GM21447 (cell line): Measurements from ENCODE around the gene CNPPD1.

Experiments used
- ATAC-seq: cut with Tn5 transposase; IDR thresholded peaks from one replicate; pipeline ENCODE4 v1.9.1; 2021; ENCODE audit not compliant: unreplicated experiment

The CNPPD1 gene

DNA sequence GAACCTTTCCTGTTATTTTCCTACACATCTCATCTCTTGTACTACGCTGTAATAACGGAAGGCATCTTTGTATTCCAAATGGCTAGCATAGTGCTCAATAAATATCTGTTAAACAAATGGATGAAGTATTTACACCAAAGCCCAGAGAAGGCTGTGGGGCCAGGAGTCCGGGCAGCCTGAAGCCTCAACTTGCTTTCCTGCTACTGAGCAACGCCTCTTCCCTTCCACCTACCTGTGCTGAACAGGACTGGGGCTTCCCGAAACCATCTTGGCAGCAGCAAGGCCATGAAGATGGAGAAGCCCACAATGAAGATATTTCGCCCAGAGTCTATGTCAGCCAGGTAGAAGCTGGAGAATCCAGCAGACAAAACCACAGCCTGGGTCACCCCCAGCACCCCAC is 13.6 kb downstream of the CNPPD1 start:
- no peak for ATAC-seq

DNA sequence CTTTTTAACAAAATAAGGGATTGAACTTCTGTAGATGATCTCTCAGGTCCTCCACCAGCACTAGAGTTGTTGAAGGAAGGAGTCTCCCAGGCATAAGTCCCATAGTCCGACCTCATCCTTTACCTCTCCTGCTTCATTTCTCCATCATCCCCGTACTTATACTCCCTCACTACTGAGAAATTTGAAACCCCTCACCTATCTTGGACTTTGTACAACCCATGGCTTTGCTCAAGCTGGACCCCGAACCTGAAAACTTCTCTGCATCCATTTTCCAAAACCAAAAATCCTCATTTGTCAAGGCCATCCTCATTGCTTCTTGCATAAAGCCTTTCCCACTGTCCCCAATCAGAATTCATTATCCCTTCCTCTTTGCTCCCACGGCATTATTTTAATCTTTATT is 15.6 kb downstream of the CNPPD1 start:
- no peak for ATAC-seq

DNA sequence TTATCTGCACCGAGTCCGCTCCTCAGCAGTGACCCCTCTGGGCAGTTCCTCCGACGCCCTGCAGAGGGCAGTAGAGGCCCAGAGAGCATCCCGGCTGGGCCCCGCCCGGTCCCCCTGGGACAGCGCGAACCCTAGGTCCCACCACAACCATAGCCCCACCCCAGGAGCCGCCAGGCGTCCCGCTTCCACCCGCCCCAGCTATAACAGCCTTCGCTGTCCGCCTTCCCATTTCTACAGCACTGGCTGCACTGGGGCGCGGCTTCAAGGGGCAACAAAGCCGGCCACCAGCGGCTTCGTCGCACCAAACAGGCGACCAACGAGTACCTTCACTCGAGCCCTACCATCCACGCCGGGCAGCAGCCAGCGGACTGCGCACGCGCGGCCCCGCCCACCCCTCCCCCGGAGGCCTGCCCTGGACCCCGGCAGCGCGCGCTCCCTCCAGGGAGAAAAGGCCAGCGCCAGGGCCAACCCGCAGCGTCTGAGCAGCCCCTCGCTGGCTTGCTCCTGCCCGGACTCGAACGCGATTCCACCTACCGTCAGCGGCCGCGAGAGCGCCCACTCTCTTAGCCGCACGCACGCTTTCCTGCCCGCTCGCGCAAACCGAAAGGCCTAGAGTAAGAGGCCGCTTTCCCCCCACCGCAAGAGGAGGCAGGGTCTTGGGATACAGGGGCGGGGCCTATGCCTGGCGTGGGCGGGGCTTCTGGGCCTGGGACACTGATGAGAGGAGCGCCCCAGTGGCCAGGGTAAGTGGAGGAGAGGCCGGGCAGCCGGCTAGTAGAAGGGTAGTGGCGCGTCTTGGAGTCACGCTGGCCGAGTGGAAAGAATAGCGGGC is 16.3 kb downstream of the CNPPD1 start, which contains the start of gene NHEJ1:
TSS of gene NHEJ1 (minus strand) at position 630 of the 832 bp plus-strand sequence. CDS start 2,453 bp downstream, outside the sequence.
- peak; percentile 84 for ATAC-seq

DNA sequence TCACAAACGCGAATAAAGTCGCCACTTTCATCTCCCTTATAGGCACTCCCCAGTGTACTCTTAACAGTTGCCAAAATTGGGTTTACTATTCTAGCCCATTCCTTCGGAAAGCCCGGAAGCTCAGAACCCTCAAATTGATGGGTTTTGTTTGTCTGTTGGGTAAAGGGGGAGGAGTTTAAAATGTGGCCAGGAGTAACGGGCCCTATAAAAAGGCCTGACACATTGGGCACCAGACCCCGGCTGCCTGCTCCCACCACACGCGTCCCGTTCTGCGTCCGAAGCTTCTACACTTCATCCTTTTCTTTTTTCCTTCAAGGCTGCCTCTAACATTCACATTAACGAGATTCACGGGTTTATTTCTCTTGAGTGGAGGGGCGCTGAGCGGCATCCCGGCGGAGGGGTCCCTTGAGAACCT is 16.9 kb downstream of the CNPPD1 start:
- no peak for ATAC-seq

DNA sequence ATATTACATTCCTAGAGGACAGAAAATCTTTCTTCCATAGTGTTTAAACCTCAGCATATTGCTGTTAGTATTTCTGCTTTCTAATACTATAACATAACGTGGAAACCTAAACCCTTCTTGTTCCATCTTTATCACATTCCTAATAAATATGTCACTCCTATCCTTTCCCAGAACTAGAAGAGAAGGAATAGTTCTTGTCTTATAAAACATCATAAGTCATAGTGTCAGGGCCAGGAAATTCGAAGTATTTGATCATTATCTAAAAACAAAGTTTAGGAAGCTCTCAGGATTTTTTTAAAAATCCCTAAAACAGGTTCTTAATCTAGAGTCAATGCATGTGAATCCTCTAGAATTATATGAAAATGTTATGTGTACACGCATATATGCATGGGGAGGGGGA is 18.1 kb downstream of the CNPPD1 start:
- ATAC-seq, result no peak

DNA sequence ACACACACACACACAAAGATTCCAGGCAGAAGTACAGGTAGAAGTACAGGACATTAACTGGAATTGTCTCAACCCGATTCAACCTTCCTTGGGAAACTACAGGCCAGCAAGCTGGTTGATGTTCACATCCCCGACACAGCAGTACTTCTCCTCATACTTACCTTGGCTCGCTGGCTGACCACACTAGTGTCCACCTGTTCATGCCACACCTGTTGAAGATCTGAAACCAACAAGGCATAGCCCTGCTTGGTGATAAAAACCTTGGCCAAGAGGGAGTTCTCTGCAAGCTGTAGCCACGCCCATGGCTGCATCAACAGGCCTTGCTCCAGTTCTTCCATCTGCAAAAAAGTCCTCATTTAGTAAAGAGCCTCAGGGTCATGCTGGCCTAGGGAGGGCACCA is 18.7 kb downstream of the CNPPD1 start:
- ATAC-seq, result no peak

DNA sequence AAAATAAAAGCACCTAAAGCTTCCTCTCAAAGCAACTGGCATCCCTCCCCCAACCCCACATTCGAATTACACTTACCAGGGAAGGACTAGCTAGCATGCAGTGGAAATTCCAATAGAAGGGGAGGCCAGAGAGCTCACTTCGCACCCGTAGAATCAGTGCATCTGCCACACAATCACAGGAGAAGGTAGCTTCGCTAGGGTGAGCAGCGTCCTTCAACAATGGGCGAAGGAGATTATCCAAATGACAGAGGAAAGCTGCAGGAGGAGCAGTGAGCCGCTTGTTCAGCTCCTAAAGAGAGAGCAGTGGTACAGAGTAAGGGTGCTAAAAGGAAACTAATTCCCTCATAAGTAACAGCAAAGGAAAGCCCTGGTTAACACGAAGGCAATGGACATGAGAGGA is 19.3 kb downstream of the CNPPD1 start:
- ATAC-seq, result no peak

DNA sequence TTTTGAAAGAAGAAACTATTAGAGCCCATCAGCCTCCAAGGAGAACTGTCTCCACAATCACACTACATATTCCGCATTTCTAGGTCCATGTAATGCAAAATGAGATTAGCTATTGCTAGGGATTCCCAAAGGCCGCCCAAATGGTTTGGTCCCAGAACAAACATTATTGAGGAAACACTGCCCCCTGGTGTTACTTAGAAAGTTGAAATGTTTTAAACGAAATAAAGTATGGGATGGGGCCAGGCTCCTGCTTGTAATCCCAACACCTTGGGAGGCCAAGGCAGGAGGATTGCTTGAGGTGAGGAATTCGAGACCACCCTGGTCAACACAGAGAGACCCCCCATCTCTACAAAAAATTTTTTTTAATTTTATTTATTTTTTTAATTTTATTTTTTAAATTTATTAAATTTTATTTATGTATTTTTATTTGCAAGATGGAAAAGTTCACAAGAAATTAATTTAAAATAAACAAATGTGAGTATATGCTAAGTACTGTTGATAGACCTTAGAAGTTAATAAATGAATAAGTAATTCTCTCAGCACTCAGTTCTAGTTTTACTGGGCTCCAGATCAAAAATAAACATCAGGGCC is 21.6 kb downstream of the CNPPD1 start:
- ATAC-seq, result no peak

DNA sequence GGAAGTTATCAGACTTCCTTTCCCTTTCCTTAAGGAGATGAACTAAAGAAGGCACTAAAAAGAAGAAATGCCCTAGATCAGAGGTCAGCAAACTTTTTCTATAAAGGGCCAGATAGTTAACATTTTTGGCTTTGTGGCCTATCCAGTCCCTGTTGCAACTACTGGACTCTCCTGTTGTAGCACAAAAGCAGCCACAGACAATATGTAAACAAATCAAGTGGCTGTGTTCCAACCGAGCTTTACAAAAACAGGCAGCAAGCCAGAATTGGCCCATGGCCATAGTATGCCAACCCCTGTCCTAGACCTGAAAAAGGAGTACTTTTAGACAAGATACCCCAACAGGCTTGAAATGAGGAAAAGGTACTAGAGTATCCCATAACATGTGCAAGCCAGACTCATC is 27.1 kb downstream of the CNPPD1 start:
- ATAC-seq, result no peak

DNA sequence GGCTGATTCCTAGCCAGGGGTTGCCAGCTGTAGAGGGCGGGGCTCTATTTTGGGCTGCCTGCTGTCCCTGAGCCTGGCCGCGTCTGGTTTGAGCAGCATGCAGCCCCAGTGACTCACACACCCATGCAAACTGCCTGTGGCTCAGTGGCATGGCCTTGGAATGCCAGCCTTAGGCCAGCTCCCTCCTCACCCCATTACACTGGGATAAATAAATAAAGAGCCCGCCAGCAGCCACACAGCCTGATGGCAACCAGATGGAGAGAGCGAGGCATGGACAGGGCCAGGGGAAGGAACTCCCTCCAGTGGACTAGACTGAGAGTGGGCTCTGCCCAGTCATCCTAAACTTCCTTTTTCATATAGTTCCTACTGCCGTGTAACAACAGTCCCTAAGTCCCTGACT is 34.4 kb downstream of the CNPPD1 start:
- no peak for ATAC-seq

DNA sequence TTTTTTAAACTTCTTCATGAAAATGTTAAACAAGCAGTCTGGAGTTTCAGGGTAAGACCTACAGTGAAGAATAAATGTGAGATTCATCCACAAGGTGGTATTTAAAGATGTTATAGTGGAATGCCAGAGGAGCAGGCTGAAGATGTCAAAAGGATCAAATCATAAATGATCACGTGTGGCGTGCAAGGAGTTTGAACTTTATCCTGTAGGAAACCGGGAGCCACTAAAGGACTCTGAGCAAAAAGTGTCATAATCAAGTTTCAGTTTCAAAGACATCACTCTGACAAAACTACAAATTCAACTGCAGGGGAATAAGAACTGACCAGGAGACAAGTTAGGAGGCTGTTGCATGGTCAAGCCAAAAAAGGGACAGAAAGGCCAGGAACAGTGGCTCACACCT is 36.0 kb downstream of the CNPPD1 start:
- ATAC-seq, result no peak

DNA sequence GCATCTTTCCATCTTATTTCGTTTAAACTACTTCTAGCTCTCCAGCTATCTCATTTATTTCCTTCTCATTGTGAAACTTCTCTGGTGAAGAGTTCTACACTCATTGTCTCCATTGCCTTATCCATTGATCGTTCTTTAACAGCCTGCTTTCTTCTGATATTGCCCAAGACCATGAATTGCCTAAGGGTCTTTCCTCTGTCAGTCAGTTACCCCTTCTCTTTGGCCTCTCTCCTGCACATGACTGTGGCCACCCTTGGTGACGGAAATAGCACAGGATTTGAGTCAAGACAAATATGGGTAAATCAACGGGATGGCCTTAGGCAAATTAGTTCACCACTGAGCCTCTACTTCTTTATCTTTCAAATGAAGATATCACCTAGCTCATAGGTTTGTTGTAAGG is 42.7 kb downstream of the CNPPD1 start:
- ATAC-seq, result no peak

DNA sequence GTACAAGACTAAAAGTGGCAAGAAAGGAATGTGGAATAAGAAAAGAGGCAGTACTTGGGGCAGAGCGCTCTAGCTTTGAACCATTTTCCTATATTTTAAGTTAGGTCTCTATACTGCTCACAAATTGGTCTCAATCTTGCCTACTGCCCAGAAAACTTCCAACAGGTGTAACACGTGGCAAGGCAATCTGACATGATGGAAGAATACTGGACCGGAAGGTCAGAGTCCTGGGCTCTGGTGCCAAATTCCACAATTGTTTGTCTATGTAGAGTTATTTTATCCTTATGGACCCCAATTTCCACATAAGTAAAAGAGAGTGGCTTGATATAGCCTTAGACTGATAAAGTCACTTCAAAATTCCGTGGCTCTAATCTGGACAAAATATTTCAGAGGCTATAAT is 45.0 kb downstream of the CNPPD1 start:
- no peak for ATAC-seq

DNA sequence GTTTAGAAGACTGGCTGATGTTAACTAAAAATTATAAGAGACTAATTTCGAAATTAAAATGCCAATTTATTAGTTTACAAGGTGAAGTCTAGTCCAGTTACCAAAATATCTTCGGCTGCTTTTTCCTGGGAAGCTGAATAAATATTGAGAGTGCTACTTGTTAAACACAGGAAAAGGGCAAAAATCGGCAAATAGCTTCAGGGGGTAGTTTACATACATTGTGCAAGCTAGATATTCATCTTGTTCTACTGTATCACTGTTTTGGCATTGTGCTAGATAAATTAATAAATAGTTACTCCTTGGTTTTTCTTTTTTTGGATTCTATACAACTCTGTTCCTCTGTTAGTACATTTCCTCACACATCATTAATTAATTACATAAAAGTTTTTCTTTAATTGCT is 45.4 kb downstream of the CNPPD1 start:
- ATAC-seq, result no peak

DNA sequence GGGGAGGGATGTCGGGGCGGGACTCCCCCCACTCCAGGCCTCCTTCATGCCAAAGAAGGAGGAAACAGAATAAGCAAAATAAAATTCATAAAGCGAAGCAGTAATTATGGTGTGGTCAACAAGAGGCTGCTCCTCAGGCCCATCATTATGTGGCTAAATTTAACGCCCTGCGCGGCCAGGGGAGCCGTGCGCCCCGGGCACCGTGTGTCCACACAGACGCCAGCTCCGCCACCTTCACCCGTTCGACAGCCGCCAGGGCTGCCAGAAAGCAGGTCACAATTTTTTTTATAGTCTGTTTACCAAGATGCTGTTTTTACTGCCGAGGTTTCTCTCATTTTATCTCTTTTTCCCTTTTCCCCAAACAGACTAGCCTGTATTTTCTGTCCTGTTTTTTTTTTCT is 47.1 kb downstream of the CNPPD1 start:
- ATAC-seq, result no peak

DNA sequence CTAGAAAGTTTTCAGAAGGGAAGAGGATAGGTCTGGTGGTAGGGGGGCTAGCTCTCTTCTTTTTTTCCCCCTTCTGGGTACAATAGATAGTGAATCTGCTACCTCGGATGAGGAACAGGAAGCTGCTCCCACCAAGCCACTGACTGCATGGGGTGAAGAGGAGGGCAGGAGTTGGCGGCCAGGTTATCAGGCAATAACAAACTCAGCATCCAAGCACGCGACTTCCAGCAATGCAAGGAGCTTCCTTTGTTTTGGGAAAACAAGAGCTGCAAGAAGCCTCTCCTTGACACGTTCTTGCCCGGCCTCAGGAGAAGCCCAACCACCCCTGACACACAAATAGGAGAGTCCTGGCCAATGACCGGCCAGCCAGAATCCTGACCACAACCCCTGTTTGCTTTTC is 48.3 kb downstream of the CNPPD1 start:
- no peak for ATAC-seq

DNA sequence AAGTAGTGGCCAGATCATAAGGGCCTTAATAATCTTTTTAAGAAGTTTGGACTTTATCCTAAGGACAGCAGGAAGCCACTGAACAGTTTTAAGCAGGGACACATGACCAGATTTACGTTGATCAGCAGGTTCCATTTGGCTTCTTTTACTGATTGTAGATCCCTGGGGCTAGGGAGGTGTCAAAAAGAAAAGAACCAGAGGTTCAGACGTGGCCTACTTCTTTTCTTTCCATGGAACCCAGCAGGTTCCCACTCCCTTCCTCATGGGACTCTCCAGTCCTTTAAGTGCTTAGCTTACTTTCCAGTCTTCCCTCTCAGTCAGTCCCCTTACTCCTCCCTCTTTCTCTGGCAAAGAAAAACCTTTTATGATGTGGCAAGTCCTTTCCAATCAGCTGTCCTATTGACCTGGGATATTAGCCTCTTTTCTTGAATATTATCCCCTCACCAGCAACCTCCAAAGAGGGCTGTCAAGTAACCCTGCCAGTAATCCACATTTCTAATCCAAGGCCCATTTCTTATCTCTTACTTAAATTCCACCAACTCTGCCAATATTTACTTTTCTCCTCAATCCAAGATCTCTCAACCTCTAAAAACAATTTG is 49.6 kb downstream of the CNPPD1 start:
- no peak for ATAC-seq

DNA sequence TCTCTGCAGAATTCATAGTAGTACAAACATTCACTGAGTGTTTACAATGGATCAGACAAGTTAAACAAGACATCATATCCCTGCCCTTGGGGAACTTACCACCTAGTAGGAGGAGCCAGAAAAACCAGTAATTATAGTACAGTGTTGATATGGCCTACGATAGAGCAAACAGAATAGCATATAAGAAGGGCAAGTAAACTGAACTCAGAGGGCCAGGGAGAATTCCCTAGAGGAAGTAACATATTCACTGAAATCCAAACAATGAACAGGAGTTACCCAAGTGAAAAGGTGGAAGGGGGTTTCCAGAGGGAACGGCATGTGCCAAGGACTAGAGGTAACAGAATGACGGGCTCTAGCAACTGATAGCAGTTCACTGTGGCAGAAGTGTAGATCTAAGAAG is 50.2 kb downstream of the CNPPD1 start:
- ATAC-seq, result no peak

DNA sequence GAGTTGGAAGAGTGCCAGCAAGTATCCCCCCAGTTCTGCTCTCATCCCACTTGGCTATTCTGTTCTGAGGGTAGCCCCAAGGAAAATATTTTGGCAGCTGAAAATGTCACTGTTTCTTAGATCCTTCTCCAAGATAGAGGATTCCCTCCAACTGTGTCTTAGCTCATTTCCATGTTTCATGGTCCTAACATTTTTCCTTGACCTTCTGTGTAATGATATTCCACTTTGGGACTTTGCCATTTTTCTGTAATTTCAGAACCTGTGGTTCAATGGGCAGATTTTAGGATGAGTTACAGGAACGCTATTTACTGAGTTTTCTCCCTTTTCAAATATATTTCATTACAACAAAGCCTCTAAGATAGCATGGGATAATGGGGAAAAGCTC is 50.8 kb downstream of the CNPPD1 start:
- ATAC-seq, result no peak

DNA sequence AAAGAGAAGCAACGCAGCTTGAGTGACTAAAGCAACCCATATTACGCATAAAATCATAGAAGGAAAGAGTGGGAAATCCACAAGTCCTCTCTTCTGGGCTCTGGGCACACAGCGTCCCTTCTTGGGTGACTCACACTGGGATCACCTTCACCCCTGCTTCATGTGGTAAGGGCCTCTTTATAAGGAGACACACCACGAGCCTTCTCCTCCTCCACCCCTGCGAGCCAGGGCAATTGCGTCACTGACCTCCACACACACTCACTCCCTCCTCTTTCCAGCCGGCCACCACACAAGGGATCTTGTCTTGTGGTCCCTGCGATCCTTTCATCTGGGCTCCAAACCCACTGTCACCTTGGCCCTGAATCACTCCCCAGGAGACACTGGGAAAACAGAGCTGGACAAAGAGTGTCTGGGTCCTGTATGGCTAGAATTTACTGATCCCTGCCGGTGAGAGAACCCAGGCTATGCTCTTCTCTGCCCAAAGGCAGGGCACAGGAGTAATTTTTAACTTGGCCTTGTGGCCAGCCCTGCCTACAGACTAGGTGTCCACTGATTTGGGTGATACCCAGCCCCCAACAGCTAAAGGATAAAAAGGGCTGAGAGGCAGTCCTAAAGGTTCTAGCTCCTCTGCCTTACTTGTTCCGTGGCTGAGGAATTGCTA is 51.4 kb downstream of the CNPPD1 start:
- ATAC-seq, result no peak

DNA sequence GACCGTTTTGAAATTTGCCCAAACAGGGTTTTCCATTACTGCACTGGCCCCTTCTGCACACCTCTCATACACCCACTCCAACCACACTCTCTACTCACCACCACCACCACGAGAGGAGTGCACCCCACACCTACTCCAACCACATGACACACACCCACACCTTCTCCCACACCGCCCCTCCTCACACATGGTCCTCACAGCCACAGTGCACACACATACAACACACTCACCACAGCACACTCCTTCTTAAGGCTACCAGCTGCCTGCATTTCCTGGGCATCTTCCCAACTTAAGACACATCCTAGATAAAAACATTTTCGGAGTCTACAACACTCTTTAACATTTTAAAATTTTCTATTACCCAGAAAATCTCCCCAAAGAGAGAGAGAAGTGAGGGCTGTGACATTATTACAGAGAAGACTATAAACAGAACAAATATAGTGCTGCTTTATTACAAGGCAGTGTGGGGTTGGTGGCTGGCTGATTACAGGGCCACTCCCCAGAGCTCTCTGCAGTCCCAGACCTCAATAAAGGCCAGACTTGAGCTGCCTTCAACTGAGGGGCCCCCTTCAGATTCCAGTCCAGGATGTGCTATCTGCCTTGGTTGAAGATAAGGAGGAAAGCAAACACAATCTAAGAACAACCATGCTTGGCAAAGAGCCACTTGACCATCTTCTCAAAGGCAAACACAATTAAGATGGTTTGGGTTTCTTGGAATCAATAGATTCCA is 52.2 kb downstream of the CNPPD1 start:
- no peak for ATAC-seq
